Fibroblast of skin of back (primary cell): ENCODE results near the gene GIMAP8.
"Not testable (repeated sequence)": the region's sequence is repeated elsewhere in the genome, so short reads cannot be mapped to it uniquely, and the experiment has no call there.

Experiments
- DNase-seq: peaks from one replicate; pipeline ENCODE4 v3.0.0-alpha.2; 2013

GIMAP8 gene

GRCh38 chr7:150441524-150441923 is 8.9 kb upstream of the GIMAP8 start:
- DNase-seq, result no peak

- no peak for DNase-seq
These were observed 7.6 kb upstream of the GIMAP8 start for GRCh38 chr7:150442811-150443210.

- no peak for DNase-seq
These were observed 6.5 kb upstream of the GIMAP8 start for GRCh38 chr7:150443793-150444540.

DNA sequence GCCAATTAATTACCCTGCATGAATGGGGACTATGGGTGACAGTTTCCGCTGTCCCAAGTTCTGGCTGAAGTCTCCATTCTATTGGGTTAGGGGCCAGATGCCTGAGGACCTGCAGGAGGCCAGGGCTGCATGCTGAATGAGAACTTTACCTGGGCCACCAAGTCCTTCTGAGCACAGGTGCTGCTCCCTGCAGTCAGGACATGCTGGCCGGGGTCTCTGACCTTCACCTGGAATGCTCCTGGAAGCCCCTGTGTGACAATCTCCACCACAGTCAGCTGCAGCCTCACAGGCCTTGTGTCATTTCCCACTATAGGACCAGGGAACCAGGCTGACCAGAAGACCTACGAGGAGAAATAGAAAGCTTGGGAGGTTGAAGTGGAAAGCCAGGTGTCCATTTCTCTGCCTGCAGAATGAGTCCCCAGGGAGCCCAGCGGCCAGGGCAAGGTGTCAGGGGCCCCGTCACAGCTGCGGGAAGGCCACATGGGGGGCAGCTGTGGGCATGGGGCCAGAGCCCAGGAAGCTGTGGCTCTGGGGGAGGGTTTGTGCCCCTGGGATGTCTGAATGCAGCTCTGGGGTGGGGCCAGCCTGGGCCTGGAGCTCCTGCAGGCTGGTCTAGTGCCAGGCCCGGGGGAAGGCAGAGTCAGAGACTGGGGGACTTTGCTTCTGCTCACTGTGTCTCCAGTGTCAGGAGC is 5.6 kb upstream of the GIMAP8 start:
- DNase-seq, result no peak

GRCh38 chr7:150446288-150446938 is 4.0 kb upstream of the GIMAP8 start:
- no peak for DNase-seq

- DNase-seq, result no peak
These were observed 2.3 kb upstream of the GIMAP8 start for GRCh38 chr7:150447966-150448788.

DNA sequence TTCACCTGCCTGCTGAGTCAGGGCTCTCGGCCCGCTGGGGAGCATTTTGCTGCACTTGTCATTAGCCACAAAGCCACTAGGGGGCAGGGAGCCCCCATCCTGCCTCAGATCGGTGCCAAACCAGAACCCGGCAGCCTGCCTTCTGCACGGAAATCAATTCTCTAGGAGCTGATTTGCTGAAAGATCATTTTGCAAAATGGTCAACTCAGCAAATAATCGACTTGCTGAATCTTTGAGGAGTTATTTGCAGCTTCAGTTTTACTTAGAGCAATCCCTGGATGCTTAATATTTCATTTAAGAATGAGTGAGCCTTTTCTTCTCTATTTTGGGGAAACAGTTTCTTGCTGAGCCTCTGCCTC is 1.7 kb upstream of the GIMAP8 start:
- DNase-seq, result peak; percentile 43

DNA sequence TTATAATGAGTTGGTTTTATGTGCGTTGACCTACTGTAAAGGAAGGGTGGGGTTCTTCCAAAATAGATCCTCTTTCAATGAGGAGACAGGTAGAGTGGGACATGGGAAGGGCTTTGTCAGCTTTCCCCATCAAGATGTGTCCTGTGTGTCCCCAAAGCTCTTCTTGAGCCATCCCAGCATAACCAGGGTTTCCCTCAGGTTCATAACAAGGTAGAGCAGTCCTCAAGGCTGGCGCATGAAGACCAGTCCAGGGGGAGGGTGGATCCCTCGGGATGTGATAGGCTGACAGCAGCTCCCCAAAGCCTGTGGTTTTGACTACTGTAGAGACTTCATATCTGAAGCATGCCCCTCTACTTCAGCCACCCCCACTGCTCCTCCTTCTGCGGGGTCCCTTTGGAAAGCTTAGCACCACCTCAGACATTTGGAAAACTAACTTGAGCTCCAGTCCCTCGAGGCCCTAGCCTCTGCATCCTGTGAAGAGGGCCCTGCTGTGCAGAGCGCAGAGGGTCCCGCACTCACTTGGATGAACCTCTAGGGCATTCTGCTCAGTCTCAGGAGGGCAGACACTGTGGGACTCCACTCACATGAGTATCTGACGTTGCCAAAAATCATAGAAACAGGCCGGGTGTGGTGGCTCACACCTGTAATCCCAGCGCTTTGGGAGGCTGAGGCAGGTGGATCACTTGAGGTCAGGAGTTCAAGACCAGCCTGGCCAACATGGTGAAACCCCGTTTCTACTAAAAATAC is 1.1 kb upstream of the GIMAP8 start:
- DNase-seq, result no peak

GRCh38 chr7:150451097-150451793 is 815 bp downstream of the GIMAP8 start:
- no peak for DNase-seq

- no peak for DNase-seq
These were observed 1.5 kb downstream of the GIMAP8 start for GRCh38 chr7:150451833-150452461.

DNA sequence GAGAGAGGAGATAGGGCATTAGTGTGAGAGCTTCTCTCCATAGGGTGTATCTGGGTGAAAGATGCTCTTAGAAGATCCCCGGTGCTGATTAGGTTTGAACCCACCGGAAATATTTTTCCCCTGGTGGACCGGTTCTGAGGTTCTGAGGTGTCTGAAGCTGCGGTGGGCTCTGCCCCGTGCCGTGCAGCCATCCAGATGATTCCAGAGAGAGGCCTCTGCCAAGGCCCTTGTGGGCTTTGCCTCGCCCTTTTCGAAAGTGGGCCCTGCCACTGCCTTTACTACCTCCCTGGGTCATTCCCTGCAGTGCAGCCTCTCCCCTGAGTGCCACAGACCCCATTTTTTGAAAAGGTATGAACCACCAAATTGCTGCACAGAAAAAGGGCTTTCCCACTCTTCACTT is 2.8 kb downstream of the GIMAP8 start:
- DNase-seq, result no peak

DNA sequence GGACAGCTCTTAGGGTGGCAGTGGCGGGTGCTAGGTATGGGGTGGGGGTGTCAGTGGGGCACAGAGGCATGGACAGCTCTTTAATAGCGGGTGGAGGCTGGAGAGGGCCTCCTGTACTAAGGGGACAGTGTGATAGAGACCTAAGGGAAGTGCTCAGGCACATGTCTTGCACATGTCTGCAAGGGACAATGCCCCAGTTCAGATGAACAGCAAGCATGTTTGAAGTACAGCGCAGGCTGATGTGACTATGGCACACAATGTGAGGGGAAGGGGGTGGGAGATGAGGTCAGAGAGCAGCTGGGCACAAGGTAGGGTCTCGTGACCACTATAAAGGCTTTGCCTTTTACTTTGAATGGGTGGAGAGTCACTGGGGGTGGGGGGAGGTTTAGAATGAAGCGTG is 3.5 kb downstream of the GIMAP8 start:
- no peak for DNase-seq

- not testable (repeated sequence) for DNase-seq
These were observed 6.6 kb downstream of the GIMAP8 start for GRCh38 chr7:150457064-150457463.

GRCh38 chr7:150458235-150458634 is 7.8 kb downstream of the GIMAP8 start:
- DNase-seq, result no peak

DNA sequence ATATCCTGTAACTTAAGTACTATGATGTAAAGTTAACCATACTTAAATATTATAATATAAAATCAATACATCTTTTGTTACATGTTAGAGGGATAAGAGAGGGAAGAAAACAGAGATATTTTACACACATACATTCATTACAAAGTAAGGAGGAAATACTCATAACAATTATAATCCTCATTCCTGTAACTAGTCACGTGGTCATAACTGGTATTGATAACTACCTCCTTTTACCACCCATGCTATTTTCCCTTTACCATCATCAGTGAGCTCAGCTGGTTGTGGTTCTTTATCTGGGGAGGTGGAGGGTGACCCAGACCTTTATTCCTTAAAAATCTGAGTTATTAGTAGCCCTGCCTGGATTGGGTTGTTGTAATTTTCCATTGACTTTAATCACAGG is 8.3 kb downstream of the GIMAP8 start:
- no peak for DNase-seq

- DNase-seq, result no peak
These were observed 11.1 kb downstream of the GIMAP8 start for GRCh38 chr7:150461520-150461919.

- DNase-seq, result no peak
These were observed 12.0 kb downstream of the GIMAP8 start for GRCh38 chr7:150462413-150462812.

- DNase-seq, result no peak
These were observed 13.0 kb downstream of the GIMAP8 start for GRCh38 chr7:150463461-150463860.

GRCh38 chr7:150464962-150465361 is 14.5 kb downstream of the GIMAP8 start:
- no peak for DNase-seq

DNA sequence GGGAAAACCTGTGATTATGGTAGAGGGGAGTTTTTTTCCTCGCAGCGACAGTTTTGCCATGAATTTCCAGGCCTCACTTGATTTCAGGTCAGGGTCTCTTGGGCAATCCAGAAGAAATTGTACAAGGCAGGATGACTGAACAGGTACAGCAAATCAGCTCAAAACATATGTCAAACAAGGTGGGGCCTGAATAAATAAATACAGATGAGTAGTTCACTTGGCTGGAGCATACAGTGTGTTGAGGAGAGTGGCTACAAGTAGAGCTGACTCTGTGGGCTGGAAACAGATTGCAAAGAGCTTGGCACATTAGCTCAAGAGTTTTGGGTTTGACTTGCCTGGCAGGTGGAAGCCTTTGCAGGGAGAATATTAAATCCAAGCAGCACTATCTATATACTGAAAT is 15.0 kb downstream of the GIMAP8 start:
- no peak for DNase-seq

DNA sequence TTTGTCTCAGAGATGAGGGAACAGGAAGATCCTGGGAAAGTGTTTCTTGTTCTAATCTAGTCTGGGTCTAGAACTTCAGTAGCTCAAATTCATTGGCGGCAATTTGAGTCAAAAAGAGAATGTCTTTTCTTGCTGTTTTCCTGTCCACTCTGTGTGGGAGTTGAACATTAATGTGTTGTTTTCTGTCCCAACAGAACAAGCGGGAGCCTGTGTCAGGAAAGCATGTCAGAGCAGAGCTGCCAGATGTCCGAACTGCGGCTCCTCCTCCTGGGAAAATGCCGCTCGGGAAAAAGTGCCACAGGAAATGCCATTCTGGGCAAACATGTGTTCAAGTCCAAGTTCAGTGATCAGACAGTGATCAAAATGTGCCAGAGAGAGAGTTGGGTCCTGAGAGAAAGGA is 16.0 kb downstream of the GIMAP8 start:
- DNase-seq, result no peak
